ENCODE data around the gene BACE2.

DNA sequence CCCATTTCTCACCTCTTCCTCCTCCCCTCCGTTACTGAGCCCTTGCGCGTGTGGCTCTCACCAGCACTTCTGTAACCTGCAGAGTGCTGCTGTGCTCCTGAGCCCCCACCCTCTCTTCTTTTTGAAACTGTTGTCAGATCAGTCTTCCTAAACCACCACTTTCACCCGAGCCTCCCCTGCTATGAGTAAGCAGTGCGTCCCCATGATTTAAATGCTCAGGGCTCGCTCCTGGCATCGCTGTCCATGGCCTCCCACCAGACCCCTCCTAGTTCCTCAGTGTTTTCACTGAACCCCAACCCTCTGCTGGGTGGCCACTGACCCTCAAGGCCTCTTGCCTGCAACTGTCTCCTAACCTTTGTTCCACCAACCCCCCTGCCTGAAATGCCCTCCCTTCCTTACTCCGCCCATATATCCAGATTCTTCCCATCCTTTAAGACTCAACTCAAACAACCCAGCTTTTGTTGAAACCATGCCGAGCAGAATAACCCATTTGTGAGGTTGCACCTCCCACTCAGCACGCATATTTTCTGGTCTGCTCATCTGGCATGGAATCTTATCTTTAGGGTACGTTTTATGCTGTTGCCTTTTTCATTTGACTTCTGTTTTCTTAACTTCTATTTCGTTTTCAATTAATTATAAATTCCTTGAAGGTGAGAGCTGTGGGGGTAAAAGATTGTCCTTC, 84.1 kb downstream of the BACE2 start:
- TF ChIP-seq ZNF423 (tag by site-specific recombination; IDR thresholded peaks at IDR 0.05) (no peak), WT1 (tag by site-specific recombination; IDR thresholded peaks at IDR 0.05) (no peak), ZBTB8A (tag by site-specific recombination; IDR thresholded peaks at IDR 0.05) (no peak), MEIS1 (CRISPR knock-in tag; IDR thresholded peaks at IDR 0.05; ENCODE audit: borderline replicate concordance) (no peak), MYNN (tag by site-specific recombination; IDR thresholded peaks at IDR 0.05; ENCODE audit: borderline replicate concordance) (no peak), ZNF274 (IDR thresholded peaks at IDR 0.05; ENCODE audit: low read length) (no peak), ZNF274 (tag by site-specific recombination; IDR thresholded peaks at IDR 0.05; ENCODE audit: borderline replicate concordance) (no peak), ZIC2 (tag by site-specific recombination; IDR thresholded peaks at IDR 0.05) (no peak), ZNF223 (tag by site-specific recombination; IDR thresholded peaks at IDR 0.05) (no peak), CTCF (tag by site-specific recombination; IDR thresholded peaks at IDR 0.05) (no peak), ZNF391 (tag by site-specific recombination; IDR thresholded peaks at IDR 0.05; ENCODE audit: borderline replicate concordance, low read depth) (no peak)
- TF ChIP-seq, protein P1, sequence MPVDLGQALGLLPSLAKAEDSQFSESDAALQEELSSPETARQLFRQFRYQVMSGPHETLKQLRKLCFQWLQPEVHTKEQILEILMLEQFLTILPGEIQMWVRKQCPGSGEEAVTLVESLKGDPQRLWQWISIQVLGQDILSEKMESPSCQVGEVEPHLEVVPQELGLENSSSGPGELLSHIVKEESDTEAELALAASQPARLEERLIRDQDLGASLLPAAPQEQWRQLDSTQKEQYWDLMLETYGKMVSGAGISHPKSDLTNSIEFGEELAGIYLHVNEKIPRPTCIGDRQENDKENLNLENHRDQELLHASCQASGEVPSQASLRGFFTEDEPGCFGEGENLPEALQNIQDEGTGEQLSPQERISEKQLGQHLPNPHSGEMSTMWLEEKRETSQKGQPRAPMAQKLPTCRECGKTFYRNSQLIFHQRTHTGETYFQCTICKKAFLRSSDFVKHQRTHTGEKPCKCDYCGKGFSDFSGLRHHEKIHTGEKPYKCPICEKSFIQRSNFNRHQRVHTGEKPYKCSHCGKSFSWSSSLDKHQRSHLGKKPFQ (tag by site-specific recombination; IDR thresholded peaks at IDR 0.05): no peak
- TF ChIP-seq, protein P2, sequence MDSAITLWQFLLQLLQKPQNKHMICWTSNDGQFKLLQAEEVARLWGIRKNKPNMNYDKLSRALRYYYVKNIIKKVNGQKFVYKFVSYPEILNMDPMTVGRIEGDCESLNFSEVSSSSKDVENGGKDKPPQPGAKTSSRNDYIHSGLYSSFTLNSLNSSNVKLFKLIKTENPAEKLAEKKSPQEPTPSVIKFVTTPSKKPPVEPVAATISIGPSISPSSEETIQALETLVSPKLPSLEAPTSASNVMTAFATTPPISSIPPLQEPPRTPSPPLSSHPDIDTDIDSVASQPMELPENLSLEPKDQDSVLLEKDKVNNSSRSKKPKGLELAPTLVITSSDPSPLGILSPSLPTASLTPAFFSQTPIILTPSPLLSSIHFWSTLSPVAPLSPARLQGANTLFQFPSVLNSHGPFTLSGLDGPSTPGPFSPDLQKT (IDR thresholded peaks at IDR 0.05; ENCODE audit: borderline replicate concordance, low read depth, low read length): no peak
